Sigmoid colon (tissue), 7 donors: ENCODE results near the gene CCDC92B. TPM values are rescaled to one million over a fixed set of nuclear protein-coding genes. Genes with fewer than 3 reads are reported as not detected.

ENCODE experiments used
- DNase-seq: peaks from one replicate; pipeline ENCODE4 v3.0.0-alpha.2; 2019
- H3K27ac ChIP-seq, 4 donors: fragments of 200-600 bp; sonication (generic); one replicate each; pipeline ENCODE4 v1.5.1; 2016 to 2019; ENCODE audit warnings: mild to moderate bottlenecking in 1 of 4
- H3K27me3 ChIP-seq, 3 donors: fragments of 200-600 bp; sonication (generic); one replicate each; pipeline ENCODE4 v1.5.1; 2019; ENCODE audit warnings: mild to moderate bottlenecking in 1 of 3
- H3K36me3 ChIP-seq, 4 donors: fragments of 200-600 bp; sonication (generic); one replicate each; pipeline ENCODE4 v1.5.1; 2016 to 2019
- H3K4me1 ChIP-seq, 4 donors: fragments of 200-600 bp; sonication (generic); one replicate each; pipeline ENCODE4 v1.5.1; 2017 to 2019
- H3K4me3 ChIP-seq, 4 donors: fragments of 200-600 bp; sonication (generic); one replicate each; pipeline ENCODE4 v1.5.1; 2017 to 2019; ENCODE audit warnings: mild to moderate bottlenecking in 2 of 4, moderate library complexity in 1 of 4
- H3K9me3 ChIP-seq, 4 donors: fragments of 200-600 bp in 3 of 4; sonication (generic) in 3 of 4; one replicate each; pipeline versions ENCODE4 v1.5.1 to v1.6.1; 2013 to 2019
- CTCF ChIP-seq, 4 experiments: fragments of 450-650 bp in 3 of 4; fragments of 200-600 bp in 1 of 4; IDR thresholded peaks; one replicate each; pipeline ENCODE4 v1.5.1; 2016 to 2019; ENCODE audit warnings: antibody characterized with exemption in 4 of 4, mild to moderate bottlenecking in 3 of 4, moderate library complexity in 2 of 4
- EP300 ChIP-seq, 4 donors: sonication (generic); formaldehyde crosslinking; IDR thresholded peaks; one replicate each; pipeline ENCODE4 v1.6.1; 2017; ENCODE audit warnings: antibody characterized with exemption in 4 of 4
- POLR2A ChIP-seq, 2 donors: fragments of 450-650 bp; IDR thresholded peaks; one replicate each; pipeline ENCODE4 v1.6.1; 2016; ENCODE audit warnings: antibody characterized with exemption in 2 of 2, mild to moderate bottlenecking in 2 of 2, moderate library complexity in 2 of 2
- POLR2AphosphoS5 ChIP-seq, 4 donors: sonication (generic); formaldehyde crosslinking; IDR thresholded peaks; one replicate each; pipeline ENCODE4 v1.6.1; 2017; ENCODE audit warnings: antibody characterized with exemption in 4 of 4
- WGBS, 2 donors: extraction: QIAGEN DNeasy Blood & Tissue Kit; methylation state at CpG; one replicate each; pipeline ENCODE4 v1.1.7; 2013; 5-methylcytosine and 5-hydroxymethylcytosine counted together
- intact Hi-C: fragments of 100-400 bp; cut with DNase I; formaldehyde crosslinking; loops from one replicate; pipeline ENCODE4 v1.15.1; 2023
- polyA plus RNA-seq, 3 donors: library from polyadenylated mRNA; stranded (reverse); fragments of 200-250 nt; gene quantifications; one replicate each; pipeline ENCODE4 v1.2.3, GENCODE V29; 2013
- total RNA-seq, 4 donors: library from RNA; depleted of rRNA; stranded (reverse); fragments of >200 nt; gene quantifications; one replicate each; pipeline ENCODE4 v1.1.0, GENCODE V29; 2016
- donor health status: healthy with polysubstance abuse.
- donor health status: Bipolar disorder and iron deficiency.
- donor health status: healthy.

Gene CCDC92B
- total and polyA plus RNA-seq, 7 donors, result under 0.01 to 0.77 (median 0.18) TPM; not detected in 3

- TF ChIP-seq POLR2A (IDR thresholded peaks at IDR 0.05) (no peak), EP300 (IDR thresholded peaks at IDR 0.05) (no peak), POLR2AphosphoS5 (IDR thresholded peaks at IDR 0.05) (no peak), CTCF (IDR thresholded peaks at IDR 0.05) (no peak)
- H3K27ac ChIP-seq, result no peak overlapping the region
- no peaks in the 10 kb centered on the region for H3K27me3 ChIP-seq
- WGBS, 2 donors, result 81 to 87% methylated on average over 5 of the region's 5 CpGs
- DNase-seq, result no peak
- peaks cover 0 to 10% (median 0%) of the 10 kb centered on the region in 4 donors for H3K36me3 ChIP-seq
- intact Hi-C loops, result no loop called here
- H3K4me1 ChIP-seq, result peaks cover 0 to 15% (median 13%) of the 10 kb centered on the region in 4 donors
- no peak overlapping the region for H3K4me3 ChIP-seq
- H3K9me3 ChIP-seq, result no peaks in the 10 kb centered on the region
These were observed 32.8 kb downstream of the CCDC92B start for GRCh38 chr17:2716649-2717048.

GRCh38 chr17:2713881-2714280 is 35.6 kb downstream of the CCDC92B start:
- Histone ChIP-seq H3K4me3 (no peak overlapping the region), H3K4me1 (peaks cover 0 to 37% (median 32%) of the 10 kb centered on the region in 4 donors), H3K36me3 (peaks cover 0 to 10% (median 0%) of the 10 kb centered on the region in 4 donors), H3K27me3 (no peaks in the 10 kb centered on the region), H3K9me3 (no peaks in the 10 kb centered on the region), H3K27ac (no peak overlapping the region)
- intact Hi-C loops, result loop anchor here (5.0 kb wide), 1 partner anchor 202 kb away; the partner anchor contains the start of gene METTL16
- WGBS, 2 donors, result 92 to 94% methylated on average over 9 of the region's 9 CpGs
- DNase-seq, result no peak
- TF ChIP-seq POLR2A (IDR thresholded peaks at IDR 0.05) (no peak), CTCF (IDR thresholded peaks at IDR 0.05) (no peak), POLR2AphosphoS5 (IDR thresholded peaks at IDR 0.05) (no peak), EP300 (IDR thresholded peaks at IDR 0.05) (no peak)

GRCh38 chr17:2712300-2713043 is 37.0 kb downstream of the CCDC92B start:
- WGBS, 2 donors, result 50 to 68% methylated on average over 36 of the region's 36 CpGs
- intact Hi-C loops, result loop anchor here (5.0 kb wide), 1 partner anchor 200 kb away; the partner anchor contains the start of gene METTL16
- H3K9me3 ChIP-seq, result no peaks in the 10 kb centered on the region
- H3K27me3 ChIP-seq, result no peaks in the 10 kb centered on the region
- peak overlapping the region; percentile 70 to 98 (median 88) for H3K4me3 ChIP-seq
- H3K4me1 ChIP-seq, result peaks cover 0 to 51% (median 46%) of the 10 kb centered on the region in 4 donors
- H3K27ac ChIP-seq, result peak overlapping the region; percentile 81 to 92 (median 85)
- peaks cover 0 to 10% (median 0%) of the 10 kb centered on the region in 4 donors for H3K36me3 ChIP-seq
- DNase-seq, result peak; percentile 74
- TF ChIP-seq POLR2A (IDR thresholded peaks at IDR 0.05) (no peak), CTCF (IDR thresholded peaks at IDR 0.05) (no peak), EP300 (IDR thresholded peaks at IDR 0.05) (no peak), POLR2AphosphoS5 (IDR thresholded peaks at IDR 0.05) (no peak)

GRCh38 chr17:2711608-2712299 is 37.7 kb downstream of the CCDC92B start, which contains the start of gene CLUH:
Gene CLUH, minus strand, starts transcription at chr17:2711764. Its CDS starts 103 bp downstream, at chr17:2711661.
- Histone ChIP-seq H3K27me3 (no peaks in the 10 kb centered on the region), H3K36me3 (peaks cover 0 to 10% (median 0%) of the 10 kb centered on the region in 4 donors), H3K9me3 (no peaks in the 10 kb centered on the region), H3K4me1 (peaks cover 0 to 59% (median 52%) of the 10 kb centered on the region in 4 donors), H3K4me3 (peak within 1 kb of the TSS; percentile 70 to 98 (median 88)), H3K27ac (peak within 1 kb of the TSS; percentile 81 to 92 (median 85))
- no peak for TF ChIP-seq CTCF (IDR thresholded peaks at IDR 0.05)
- peak in 1 of 4 donors; percentile 66 for TF ChIP-seq EP300 (IDR thresholded peaks at IDR 0.05)
- peak; percentile 71 to 94 (median 90) for TF ChIP-seq POLR2AphosphoS5 (IDR thresholded peaks at IDR 0.05)
- TF ChIP-seq POLR2A (IDR thresholded peaks at IDR 0.05), result peak; percentile 39 to 72
- WGBS, 2 donors, result 1 to 3% methylated on average over 76 of the region's 76 CpGs
- intact Hi-C loops, result loop anchor here (2.0 to 5.0 kb wide), 2 partner anchors 117 to 199 kb away; partner anchors contain the start of gene METTL16
- DNase-seq, result peak; percentile 98
